Endothelial cell of umbilical vein (primary cell): ENCODE results near the gene PRDX3. TPM values are rescaled to one million over a fixed set of nuclear protein-coding genes. Genes with fewer than 3 reads are reported as not detected.
A peak's percentile ranks its signal among the peaks of the same experiment; 100 is the strongest.

Source experiments
- BruUV-seq: library from RNA; stranded (reverse); fragments of 400-500 nt; replicated peaks from 2 replicates; lab custom pipeline; 2021; lab: Mats Ljungman, UMichigan
- CTCF ChIA-PET: fragments of 300-600, 350-600 bp; sonication (Branson Sonifier 250); formaldehyde crosslinking; loops from one replicate; lab custom pipeline; 2021; ENCODE audit warnings: antibody characterized with exemption, inconsistent platforms; lab: Charles Lee
- POLR2A ChIA-PET: fragments of 300-600, 350-600 bp; sonication (Branson Sonifier 250); formaldehyde crosslinking; loops from one replicate; lab custom pipeline; 2021; ENCODE audit warnings: antibody characterized with exemption, inconsistent platforms; lab: Charles Lee
- DNase-seq: peaks from one replicate; pipeline ENCODE4 v3.0.0-alpha.2; 2011; ENCODE audit warnings: low read depth, low spot score
- FAIRE-seq: peaks from 2 replicates; lab custom pipeline; 2011; peaks lifted over from hg19 to GRCh38; lab: Jason Lieb, UNC
- H2AFZ ChIP-seq: 2 replicates; pipeline ENCODE4 v1.6.0; 2012; ENCODE audit warnings: low read depth, low read length, control low read depth, inconsistent platforms
- H3K27ac ChIP-seq: 2 replicates; pipeline ENCODE4 v1.5.1; 2011; ENCODE audit warnings: low read depth, mild to moderate bottlenecking, control low read depth, low read length, moderate library complexity; ENCODE audit not compliant: insufficient read depth
- H3K27me3 ChIP-seq, 2 experiments: 2 replicates each; pipeline versions ENCODE4 v1.6.0 to v1.6.1; 2011; ENCODE audit warnings: low read length in 2 of 2, mixed read lengths in 1 of 2; ENCODE audit not compliant: control insufficient read depth in 2 of 2, insufficient read depth in 2 of 2
- H3K36me3 ChIP-seq, 2 experiments: 2 replicates in 1 of 2; 3 replicates in 1 of 2; pipeline ENCODE4 v1.5.1; 2011; ENCODE audit warnings: low read length in 2 of 2, mild to moderate bottlenecking in 1 of 2, moderate library complexity in 1 of 2; ENCODE audit not compliant: control insufficient read depth in 2 of 2, insufficient read depth in 2 of 2; ENCODE audit errors: extremely low read depth in 1 of 2
- H3K4me1 ChIP-seq: 3 replicates; pipeline ENCODE4 v1.5.1; 2011; ENCODE audit warnings: mild to moderate bottlenecking, low read length; ENCODE audit not compliant: control insufficient read depth, insufficient read depth; ENCODE audit errors: extremely low read depth
- H3K4me2 ChIP-seq: 2 replicates; pipeline ENCODE4 v1.6.1; 2011; ENCODE audit warnings: low read length, control low read depth, mixed read lengths; ENCODE audit not compliant: insufficient read depth
- H3K4me3 ChIP-seq, 3 experiments: fragments of 200-600 bp in 1 of 3; sonication (generic), shearing (Covaris generic) in 1 of 3; replicated peaks in 1 of 3; 2 replicates each; pipeline ENCODE4 v1.5.1; 2011 to 2016; ENCODE audit warnings: control low read depth in 3 of 3, low read length in 3 of 3, mild to moderate bottlenecking in 2 of 3, inconsistent platforms in 1 of 3, low read depth in 1 of 3, moderate library complexity in 1 of 3; ENCODE audit not compliant: insufficient read depth in 1 of 3
- H3K79me2 ChIP-seq: 2 replicates; pipeline ENCODE4 v1.6.0; 2012; ENCODE audit warnings: low read length, inconsistent platforms; ENCODE audit not compliant: control insufficient read depth, insufficient read depth
- H3K9ac ChIP-seq: replicated peaks from 2 replicates; pipeline ENCODE3; 2011; ENCODE audit warnings: low read length, control low read depth; ENCODE audit not compliant: insufficient read depth; ENCODE audit errors: extremely low read depth
- H3K9me1 ChIP-seq: replicated peaks from 3 replicates; pipeline ENCODE4 v1.6.0; 2011; ENCODE audit warnings: mild to moderate bottlenecking, low read length; ENCODE audit not compliant: control insufficient read depth, insufficient read depth; ENCODE audit errors: extremely low read depth
- H3K9me3 ChIP-seq: replicated peaks from 2 replicates; pipeline ENCODE4 v1.5.1; 2012; ENCODE audit warnings: low read length, inconsistent platforms; ENCODE audit not compliant: control insufficient read depth, insufficient read depth
- H4K20me1 ChIP-seq: replicated peaks from 2 replicates; pipeline ENCODE3; 2011; ENCODE audit warnings: mild to moderate bottlenecking, low read length; ENCODE audit not compliant: control insufficient read depth, insufficient read depth; ENCODE audit errors: extremely low read depth
- CTCF ChIP-seq, 2 donors: IDR thresholded peaks; 1 replicate in 1 of 2; 2 replicates in 1 of 2; pipeline ENCODE4 v1.5.1; 2011; ENCODE audit warnings: low read length in 2 of 2, mild to moderate bottlenecking in 2 of 2, moderate library complexity in 2 of 2, control low read depth in 1 of 2, inconsistent platforms in 1 of 2, low read depth in 1 of 2; ENCODE audit not compliant: insufficient read depth in 1 of 2; ENCODE audit errors: extremely low read depth in 1 of 2
- JUN ChIP-seq: IDR thresholded peaks from 2 replicates; pipeline ENCODE4 v1.6.1; 2011; ENCODE audit warnings: borderline replicate concordance, low read depth; ENCODE audit not compliant: insufficient read length, insufficient read depth
- POLR2AphosphoS5 ChIP-seq: IDR thresholded peaks from 2 replicates; pipeline ENCODE4 v1.6.1; 2012; ENCODE audit warnings: low read depth, mild to moderate bottlenecking, control low read depth, low read length, moderate library complexity; ENCODE audit not compliant: insufficient read depth
- dilution Hi-C: fragments of 300-500 bp; cut with MboI; formaldehyde crosslinking; loops from one replicate; pipeline ENCODE4 v1.15.0; 2019; ENCODE audit warnings: low sequenced_read_pairs; ENCODE audit not compliant: extremely low pct_ligation_motif_present
- intact Hi-C: fragments of 100-400 bp; cut with micrococcal nuclease; formaldehyde crosslinking; loops from one replicate; pipeline ENCODE4 v1.10.0; 2022
- polyA plus RNA-seq, 4 experiments: library from polyadenylated mRNA; depleted of rRNA in 3 of 4; stranded (reverse) in 3 of 4; unstranded in 1 of 4; fragments of >200 nt; gene quantifications; 2 replicates each; pipeline versions ENCODE4 v1.2.1 to v1.2.3, GENCODE V29; 2011 to 2012; ENCODE audit warnings: missing spikeins in 1 of 4
- total RNA-seq: library from RNA; stranded (reverse); gene quantifications from 2 replicates; pipeline ENCODE4 v1.2.3, GENCODE V29; 2021

Gene PRDX3
- total and polyA plus RNA-seq, 2 donors (not counting 3 experiments of a cell fraction or from before 2014, with no cell fraction given): 123 to 124 TPM

DNA sequence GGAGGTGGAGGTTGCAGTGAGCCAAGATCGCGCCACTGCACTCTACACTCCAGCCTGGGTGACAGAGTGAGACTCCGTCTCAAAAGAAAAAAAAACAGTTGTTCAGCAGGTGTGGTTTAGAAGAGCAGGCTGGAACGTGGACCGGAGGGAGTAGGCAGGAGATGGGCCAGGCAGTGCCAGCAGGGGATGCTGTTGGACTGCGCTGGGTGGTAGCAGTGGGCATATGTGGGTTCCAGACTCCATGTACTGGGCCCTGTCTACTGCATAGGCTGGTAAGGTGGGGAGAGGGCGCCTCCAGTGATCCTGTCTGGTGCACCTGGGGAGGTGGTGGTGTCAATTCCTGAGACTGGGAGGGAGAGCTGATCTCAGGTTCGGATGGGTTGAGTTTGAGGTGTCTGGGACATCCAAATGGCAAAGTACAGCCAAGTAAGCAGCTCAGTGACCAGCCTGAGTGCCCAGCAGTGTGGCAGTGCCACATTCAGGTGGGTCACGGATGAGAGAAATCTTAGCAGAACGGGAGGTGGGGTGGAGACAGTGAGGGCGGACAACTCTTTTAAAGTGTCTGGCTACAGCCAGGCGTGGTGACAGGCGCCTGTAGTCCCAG, 39.0 kb downstream of the PRDX3 start:
- H3K27me3 ChIP-seq: no peaks in the 10 kb centered on the region
- FAIRE-seq: no peak
- dilution Hi-C loops: no loop called here
- peak; percentile 37 for DNase-seq
- BruUV-seq: no TSS peak
- no peaks in the 10 kb centered on the region for H4K20me1 ChIP-seq
- no peak overlapping the region for H3K9ac ChIP-seq
- ChIA-PET CTCF (interaction anchor here (0.6 to 1.8 kb wide), 7 partner anchors 8 to 463 kb away, joined by 3 to 8 read pairs (median 4); no protein-coding TSS in a partner anchor), POLR2A (no interaction called here)
- TF ChIP-seq CTCF (IDR thresholded peaks at IDR 0.05; ENCODE audit: extremely low read depth in 1 of 2, insufficient read depth in 1 of 2, low read depth in 1 of 2, low read length in 2 of 2): peak; percentile 50 to 75
- TF ChIP-seq JUN: no peak
- TF ChIP-seq POLR2AphosphoS5: peak; percentile 35
- no peak overlapping the region for H3K4me3 ChIP-seq
- no peak overlapping the region for H3K4me2 ChIP-seq
- no peaks in the 10 kb centered on the region for H3K79me2 ChIP-seq
- H2AFZ ChIP-seq: no peak overlapping the region
- H3K4me1 ChIP-seq: peaks cover 3% of the 10 kb centered on the region
- no peaks in the 10 kb centered on the region for H3K9me1 ChIP-seq
- intact Hi-C loops: loop anchor here (1.0 to 5.0 kb wide), 4 partner anchors 59 to 463 kb away; no protein-coding TSS in a partner anchor
- H3K27ac ChIP-seq: no peak overlapping the region
- H3K36me3 ChIP-seq: no peaks in the 10 kb centered on the region
- no peaks in the 10 kb centered on the region for H3K9me3 ChIP-seq
